Myocyte (in vitro differentiated cells): ENCODE measurements around the gene BPI. TPM values are rescaled to one million over a fixed set of nuclear protein-coding genes. Genes with fewer than 3 reads are reported as not detected.
"Not testable (repeated sequence)": the region's sequence is repeated elsewhere in the genome, so short reads cannot be mapped to it uniquely, and the experiment has no call there.

Experiments
- DNase-seq: peaks from one replicate; pipeline ENCODE4 v3.0.0-alpha.2; 2012; ENCODE audit warnings: low read depth
- total RNA-seq: library from RNA; depleted of rRNA; stranded (reverse); fragments of >200 nt; gene quantifications from 2 replicates; pipeline ENCODE4 v1.2.3, GENCODE V29; 2014

BPI gene
- total RNA-seq, 1 donor from 2014 or later = not detected

GRCh38 chr20:38302786-38303185 is 1.2 kb upstream of the BPI start:
- no peak for DNase-seq

- DNase-seq = peak; percentile 40
These were observed 990 bp downstream of the BPI start for GRCh38 chr20:38304845-38305447.

GRCh38 chr20:38305541-38305940 is 1.6 kb downstream of the BPI start:
- no peak for DNase-seq

GRCh38 chr20:38306379-38306778 is 2.4 kb downstream of the BPI start:
- DNase-seq = no peak

GRCh38 chr20:38307371-38308046 is 3.6 kb downstream of the BPI start:
- peak; percentile 24 for DNase-seq

- no peak for DNase-seq
These were observed 4.1 kb downstream of the BPI start for GRCh38 chr20:38308047-38308438.

- no peak for DNase-seq
These were observed 4.5 kb downstream of the BPI start for GRCh38 chr20:38308447-38308846.

GRCh38 chr20:38311091-38311490 is 7.1 kb downstream of the BPI start:
- no peak for DNase-seq

- no peak for DNase-seq
These were observed 7.5 kb downstream of the BPI start for GRCh38 chr20:38311491-38311890.

- DNase-seq = no peak
These were observed 9.7 kb downstream of the BPI start for GRCh38 chr20:38313676-38314075.

GRCh38 chr20:38314350-38314749 is 10.4 kb downstream of the BPI start:
- DNase-seq = not testable (repeated sequence)

- peak; percentile 21 for DNase-seq
These were observed 11.5 kb downstream of the BPI start for GRCh38 chr20:38315290-38315966.

GRCh38 chr20:38316341-38316740 is 12.4 kb downstream of the BPI start:
- DNase-seq = no peak

GRCh38 chr20:38317422-38317821 is 13.5 kb downstream of the BPI start:
- DNase-seq = no peak

GRCh38 chr20:38320221-38320620 is 16.3 kb downstream of the BPI start:
- no peak for DNase-seq

GRCh38 chr20:38321959-38322598 is 18.1 kb downstream of the BPI start:
- DNase-seq = peak; percentile 72

GRCh38 chr20:38324159-38324558 is 20.2 kb downstream of the BPI start:
- DNase-seq = no peak

- no peak for DNase-seq
These were observed 21.2 kb downstream of the BPI start for GRCh38 chr20:38325167-38325566.

GRCh38 chr20:38325905-38326304 is 21.9 kb downstream of the BPI start:
- DNase-seq = no peak

- DNase-seq = no peak
These were observed 22.4 kb downstream of the BPI start for GRCh38 chr20:38326309-38326708.

- no peak for DNase-seq
These were observed 26.7 kb downstream of the BPI start for GRCh38 chr20:38330638-38331037.

GRCh38 chr20:38331245-38331644 is 27.3 kb downstream of the BPI start:
- DNase-seq = no peak
